ENCODE results near the gene S100A8. TPM values are rescaled to one million over a fixed set of nuclear protein-coding genes. Genes with fewer than 3 reads are reported as not detected.

Gene S100A8
- total RNA-seq (2022; extraction: Qiagen RNA extraction), result not detected in 5 replicates

DNA sequence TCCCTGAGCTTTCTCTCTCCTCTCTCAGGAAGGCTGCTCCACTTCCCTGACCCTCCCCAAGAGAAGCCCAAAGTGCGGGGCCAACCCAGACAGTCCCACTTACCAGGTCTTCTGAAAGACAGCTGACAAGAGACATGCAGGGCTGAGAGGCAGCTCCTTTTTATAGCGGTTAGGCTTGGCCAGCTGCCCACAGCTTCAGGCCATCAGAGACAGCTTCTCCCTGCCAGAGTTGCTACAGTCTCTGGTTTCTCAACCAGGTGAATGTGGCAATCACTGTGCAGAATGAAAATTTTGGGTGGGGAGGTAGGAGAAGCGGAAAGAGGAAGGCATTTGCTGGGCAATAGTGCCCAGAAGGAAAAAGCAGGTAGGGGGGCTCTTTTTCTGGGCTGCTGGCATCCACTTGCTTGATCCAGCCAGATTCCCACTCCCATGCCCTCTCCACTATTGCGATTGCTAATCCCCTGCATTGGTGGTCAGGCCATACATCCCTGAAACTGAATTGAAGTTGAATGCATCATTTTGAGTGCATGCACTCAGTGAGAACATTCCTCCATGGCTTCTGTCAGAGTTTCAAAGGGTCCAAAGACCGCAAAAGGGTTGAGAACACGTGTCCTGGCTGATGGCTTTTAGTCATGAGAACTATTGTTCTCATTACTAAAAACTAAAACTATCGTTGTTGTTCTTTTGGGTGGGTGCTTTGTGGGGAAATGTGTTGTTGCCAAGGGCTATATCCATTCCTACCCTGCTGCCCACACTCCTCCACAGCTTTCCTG, at the start of gene S100A8:
TSS of gene S100A8 (minus strand) at position 136 of the 773 bp plus-strand sequence. CDS start 538 bp downstream, outside the sequence.

DNA sequence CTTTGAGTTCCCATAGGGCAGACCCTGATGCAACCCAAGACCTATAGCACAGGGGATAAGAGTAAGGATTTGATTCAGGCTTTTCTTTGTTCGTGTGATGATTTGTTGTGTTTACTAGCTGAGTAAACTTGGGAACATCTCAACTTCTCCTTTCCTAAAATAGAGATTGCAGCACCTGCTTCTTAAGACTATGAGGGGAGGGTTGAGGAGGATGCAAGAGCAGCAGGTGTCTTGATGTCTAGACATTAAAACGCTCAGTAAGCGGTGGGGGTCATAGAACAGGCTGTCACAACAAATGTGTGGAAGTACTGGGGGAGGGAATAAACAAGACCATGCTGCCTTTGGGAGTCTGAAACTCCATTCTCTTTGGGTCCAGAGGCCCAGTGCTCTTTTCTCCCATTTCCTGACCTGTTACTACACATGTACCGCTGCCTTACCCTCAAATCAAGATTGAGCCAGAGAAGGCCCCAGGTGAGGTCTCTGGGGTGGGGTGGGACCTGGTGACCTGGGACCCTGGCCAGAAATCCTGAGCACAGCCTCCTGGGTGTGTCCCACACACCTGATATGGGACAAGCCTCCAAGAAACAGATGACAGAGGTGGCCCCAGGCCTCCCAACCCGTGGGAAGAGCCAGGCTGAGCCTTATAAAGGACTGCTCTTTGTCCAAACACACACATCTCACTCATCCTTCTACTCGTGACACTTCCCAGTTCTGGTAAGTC, 25.1 kb upstream of the S100A8 start, which contains the start of gene S100A7A:
TSS of gene S100A7A (plus strand) at position 671 of the 721 bp plus-strand sequence. CDS start 1,563 bp downstream, outside the sequence.

DNA sequence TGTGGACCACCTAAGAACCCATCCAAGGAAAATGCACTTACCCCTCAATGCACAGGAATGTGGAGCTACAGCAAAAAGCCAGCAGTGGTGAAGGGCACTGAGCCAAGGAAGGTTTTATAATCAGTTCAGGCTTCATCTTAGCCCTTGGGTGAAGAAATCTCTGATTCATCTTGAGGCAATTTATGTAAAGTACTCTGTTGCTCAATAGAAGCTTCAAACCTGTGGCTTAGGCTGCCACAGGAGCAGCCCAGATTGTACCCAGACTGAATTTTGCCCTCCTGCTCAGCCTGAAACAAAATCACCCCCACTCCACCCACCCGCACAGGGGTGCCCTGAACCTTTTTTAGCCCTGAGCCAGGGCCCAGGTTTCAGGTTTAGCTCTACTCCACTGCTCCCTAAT, 15.4 kb downstream of the S100A8 start, which contains the start of gene S100A12:
TSS of gene S100A12 (minus strand) at position 111 of the 400 bp plus-strand sequence. CDS start 1,029 bp downstream, outside the sequence.

DNA sequence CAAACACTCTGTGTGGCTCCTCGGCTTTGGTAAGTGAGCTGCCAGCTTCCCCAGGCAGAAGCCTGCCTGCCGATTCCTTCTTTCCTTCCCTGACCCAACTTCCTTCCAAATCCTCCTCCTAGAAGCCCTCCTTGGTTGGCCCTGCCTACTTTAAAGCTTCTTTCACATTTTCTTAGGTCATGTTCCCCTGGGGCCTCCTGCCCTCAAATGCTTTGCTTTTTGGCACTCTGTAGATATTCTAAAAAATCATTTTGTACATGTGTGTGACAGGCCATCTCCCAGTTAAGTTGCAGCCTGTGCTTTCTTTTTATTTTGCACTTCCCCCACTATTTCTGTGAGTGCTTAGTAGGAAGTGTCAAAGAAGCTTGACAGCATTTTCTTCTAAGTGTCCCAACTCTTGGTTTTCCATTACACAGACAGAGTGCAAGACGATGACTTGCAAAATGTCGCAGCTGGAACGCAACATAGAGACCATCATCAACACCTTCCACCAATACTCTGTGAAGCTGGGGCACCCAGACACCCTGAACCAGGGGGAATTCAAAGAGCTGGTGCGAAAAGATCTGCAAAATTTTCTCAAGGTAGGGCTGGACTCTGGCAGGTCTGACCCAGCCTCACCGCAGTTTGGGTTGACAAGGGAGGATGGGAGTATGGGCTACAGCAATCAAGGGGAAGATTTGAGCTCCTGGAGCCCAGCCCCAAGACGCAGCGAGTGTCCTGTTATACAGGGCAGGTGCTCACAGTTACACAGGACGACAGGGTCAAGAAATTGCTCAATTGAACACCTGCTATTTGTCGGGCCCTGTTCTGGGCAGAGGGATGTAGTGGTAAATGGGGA, 32.8 kb downstream of the S100A8 start, which contains the start of gene S100A9:
TSS of gene S100A9 (plus strand) at position 2 of the 838 bp plus-strand sequence. CDS start at position 432, 430 bp downstream.

DNA sequence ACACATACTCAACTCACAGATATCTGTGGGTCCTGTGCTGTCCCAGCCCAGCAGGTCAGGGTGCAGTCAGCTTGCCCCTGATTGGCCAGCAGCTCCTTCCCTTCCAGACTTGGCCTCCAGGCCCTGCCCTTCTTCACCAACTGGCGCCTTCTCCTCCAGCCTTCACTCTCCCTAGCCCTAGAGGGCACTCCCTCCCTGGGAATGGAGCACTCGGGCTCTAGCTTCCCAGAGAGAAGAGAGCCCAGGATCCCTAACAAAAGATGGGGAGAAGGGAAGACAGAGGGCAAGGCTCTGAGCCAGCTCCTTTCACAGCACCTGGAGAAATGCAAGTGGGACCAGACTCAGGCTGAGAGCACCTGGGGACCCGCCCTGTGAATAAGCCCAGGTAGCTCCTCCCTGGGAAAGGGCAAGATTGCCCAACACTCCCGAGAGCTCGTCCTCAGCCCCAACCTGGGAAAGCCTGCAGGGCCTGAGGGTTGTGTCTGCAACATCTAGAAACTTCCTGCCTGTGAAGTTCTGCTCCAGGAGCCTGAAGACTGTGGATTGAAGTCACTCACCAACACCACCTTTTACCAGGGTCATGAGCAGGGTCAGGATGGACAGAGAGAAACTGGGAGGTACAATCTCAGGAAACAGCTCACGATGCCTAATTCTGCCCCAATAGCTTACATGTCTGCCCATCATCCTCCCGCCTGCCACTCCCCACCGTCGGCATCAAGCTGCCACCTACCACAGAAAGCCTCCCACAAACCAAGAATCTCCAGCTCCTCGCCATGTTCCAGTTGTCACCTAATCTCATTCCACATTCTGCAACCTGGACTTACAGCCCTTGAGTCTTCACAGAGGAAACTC, 42.1 kb downstream of the S100A8 start, which contains the start of gene PGLYRP4:
TSS of gene PGLYRP4 (minus strand) at position 331 of the 852 bp plus-strand sequence. CDS start 909 bp downstream, outside the sequence.

Other genes starting within 250 kb of the S100A8 start
- not detected in 5 replicates for gene SPRR2G, start 240.2 kb downstream of the S100A8 start, total RNA-seq (2022; extraction: Qiagen RNA extraction)
- gene LELP1, start 187.6 kb downstream of the S100A8 start, total RNA-seq (2022; extraction: Qiagen RNA extraction), result not detected in 5 replicates
- gene PRR9, start 173.5 kb downstream of the S100A8 start, total RNA-seq (2022; extraction: Qiagen RNA extraction), result not detected in 5 replicates
- gene LORICRIN, start 131.4 kb downstream of the S100A8 start, total RNA-seq (2022; extraction: Qiagen RNA extraction), result not detected in 5 replicates
- gene PGLYRP3, start 78.1 kb downstream of the S100A8 start, total RNA-seq (2022; extraction: Qiagen RNA extraction), result not detected in 5 replicates
- not detected in 5 replicates for gene PGLYRP4, start 42.2 kb downstream of the S100A8 start, total RNA-seq (2022; extraction: Qiagen RNA extraction)
- 0.36 to 1.1 TPM (median 0.50 TPM) in 5 replicates for gene S100A9, start 33.2 kb downstream of the S100A8 start, total RNA-seq (2022; extraction: Qiagen RNA extraction)
- not detected in 5 replicates for gene S100A12, start 15.5 kb downstream of the S100A8 start, total RNA-seq (2022; extraction: Qiagen RNA extraction)
- gene S100A7A, start 25.4 kb upstream of the S100A8 start, total RNA-seq (2022; extraction: Qiagen RNA extraction), result not detected in 5 replicates
- not detected in 5 replicates for gene S100A7, start 69.6 kb upstream of the S100A8 start, total RNA-seq (2022; extraction: Qiagen RNA extraction)
- gene S100A6, start 144.9 kb upstream of the S100A8 start, total RNA-seq (2022; extraction: Qiagen RNA extraction), result 3,058 to 3,788 TPM (median 3,444 TPM) in 5 replicates
- 0.70 to 1.1 TPM (median 0.81 TPM) in 5 replicates for gene S100A5, start 149.9 kb upstream of the S100A8 start, total RNA-seq (2022; extraction: Qiagen RNA extraction)
- 1,610 to 1,903 TPM (median 1,713 TPM) in 5 replicates for gene S100A4, start 154.7 kb upstream of the S100A8 start, total RNA-seq (2022; extraction: Qiagen RNA extraction)
- gene S100A3, start 158.2 kb upstream of the S100A8 start, total RNA-seq (2022; extraction: Qiagen RNA extraction), result 93.8 to 105 TPM (median 100 TPM) in 5 replicates
- 16.0 to 29.8 TPM (median 24.0 TPM) in 5 replicates for gene S100A2, start 174.8 kb upstream of the S100A8 start, total RNA-seq (2022; extraction: Qiagen RNA extraction)
- 447 to 522 TPM (median 509 TPM) in 5 replicates for gene S100A16, start 222.1 kb upstream of the S100A8 start, total RNA-seq (2022; extraction: Qiagen RNA extraction)
- gene S100A14, start 225.3 kb upstream of the S100A8 start, total RNA-seq (2022; extraction: Qiagen RNA extraction), result 0.30 to 0.71 TPM (median 0.40 TPM) in 5 replicates
- 153 to 182 TPM (median 174 TPM) in 5 replicates for gene S100A13, start 236.4 kb upstream of the S100A8 start, total RNA-seq (2022; extraction: Qiagen RNA extraction)
- gene S100A1, start 237.4 kb upstream of the S100A8 start, total RNA-seq (2022; extraction: Qiagen RNA extraction), result 0.38 to 0.74 TPM (median 0.61 TPM) in 5 replicates
- gene CHTOP, start 243.0 kb upstream of the S100A8 start, total RNA-seq (2022; extraction: Qiagen RNA extraction), result 68.7 to 85.0 TPM (median 79.2 TPM) in 5 replicates